Osteocyte (in vitro differentiated cells): Measurements from ENCODE around the gene PPP1R15A. TPM values are rescaled to one million over a fixed set of nuclear protein-coding genes. Genes with fewer than 3 reads are reported as not detected.
"Not testable (repeated sequence)": the region's sequence is repeated elsewhere in the genome, so short reads cannot be mapped to it uniquely, and the experiment has no call there.

ENCODE experiments used
- DNase-seq: peaks from one replicate; pipeline ENCODE4 v3.0.0; 2021; ENCODE audit warnings: mixed read lengths; ENCODE audit not compliant: unreplicated experiment; ENCODE audit errors: extremely low spot score
- H3K27ac Mint-ChIP-seq: one replicate; pipeline ENCODE4 v1.8.0; 2021; ENCODE audit warnings: mild to moderate bottlenecking, mixed read lengths; ENCODE audit not compliant: unreplicated experiment
- H3K27me3 Mint-ChIP-seq: one replicate; pipeline ENCODE4 v1.8.0; 2021; ENCODE audit warnings: mixed read lengths; ENCODE audit not compliant: unreplicated experiment
- H3K36me3 Mint-ChIP-seq: one replicate; pipeline ENCODE4 v1.8.0; 2021; ENCODE audit warnings: mixed read lengths; ENCODE audit not compliant: unreplicated experiment
- H3K4me1 Mint-ChIP-seq: one replicate; pipeline ENCODE4 v1.8.0; 2021; ENCODE audit warnings: mixed read lengths; ENCODE audit not compliant: unreplicated experiment
- H3K4me3 Mint-ChIP-seq: one replicate; pipeline ENCODE4 v1.8.0; 2021; ENCODE audit warnings: mild to moderate bottlenecking, moderate library complexity, mixed read lengths; ENCODE audit not compliant: unreplicated experiment
- H3K9me3 Mint-ChIP-seq: one replicate; pipeline ENCODE4 v1.8.0; 2021; ENCODE audit warnings: mixed read lengths; ENCODE audit not compliant: unreplicated experiment
- CTCF ChIP-seq: fragments of 200-600 bp; sonication (generic); IDR thresholded peaks from 2 replicates; pipeline ENCODE4 v1.5.0; 2021; ENCODE audit warnings: antibody characterized with exemption, mild to moderate bottlenecking, moderate library complexity
- total RNA-seq: library from RNA; stranded (reverse); gene quantifications from 2 replicates; pipeline ENCODE4 v1.2.1, GENCODE V29; 2021

The PPP1R15A gene
- total RNA-seq, 1 donor from 2014 or later, result 118 TPM

- H3K4me3 Mint-ChIP-seq, result no peak overlapping the region
- peaks cover 24% of the 10 kb centered on the region for H3K36me3 Mint-ChIP-seq
- no peak for TF ChIP-seq CTCF
- H3K27me3 Mint-ChIP-seq, result no peaks in the 10 kb centered on the region
- DNase-seq, result no peak
- no peak overlapping the region for H3K27ac Mint-ChIP-seq
- H3K4me1 Mint-ChIP-seq, result peaks cover 14% of the 10 kb centered on the region
- no peaks in the 10 kb centered on the region for H3K9me3 Mint-ChIP-seq
Measured at GRCh38 chr19:48905664-48906063, 33.4 kb downstream of the PPP1R15A start.

GRCh38 chr19:48906324-48906723 is 34.1 kb downstream of the PPP1R15A start:
- peaks cover 10% of the 10 kb centered on the region for H3K4me1 Mint-ChIP-seq
- no peak overlapping the region for H3K4me3 Mint-ChIP-seq
- H3K36me3 Mint-ChIP-seq, result peaks cover 29% of the 10 kb centered on the region
- no peaks in the 10 kb centered on the region for H3K27me3 Mint-ChIP-seq
- no peak overlapping the region for H3K27ac Mint-ChIP-seq
- DNase-seq, result no peak
- no peaks in the 10 kb centered on the region for H3K9me3 Mint-ChIP-seq
- TF ChIP-seq CTCF, result no peak

- Mint-ChIP-seq H3K27ac (no peak overlapping the region), H3K27me3 (no peaks in the 10 kb centered on the region), H3K4me1 (no peaks in the 10 kb centered on the region), H3K9me3 (no peaks in the 10 kb centered on the region), H3K36me3 (peaks cover 32% of the 10 kb centered on the region), H3K4me3 (no peak overlapping the region)
- no peak for TF ChIP-seq CTCF
- DNase-seq, result no peak
Measured at GRCh38 chr19:48907671-48908070, 35.5 kb downstream of the PPP1R15A start.

GRCh38 chr19:48909424-48910077 is 37.3 kb downstream of the PPP1R15A start:
- not testable (repeated sequence) for H3K4me1 Mint-ChIP-seq, H3K27me3 Mint-ChIP-seq, H3K4me3 Mint-ChIP-seq, DNase-seq, H3K27ac Mint-ChIP-seq, H3K9me3 Mint-ChIP-seq
- H3K36me3 Mint-ChIP-seq, result peaks cover 43% of the 10 kb centered on the region

GRCh38 chr19:48910803-48911202 is 38.6 kb downstream of the PPP1R15A start:
- Mint-ChIP-seq H3K36me3 (peaks cover 41% of the 10 kb centered on the region), H3K27ac (no peak overlapping the region), H3K27me3 (no peaks in the 10 kb centered on the region), H3K9me3 (no peaks in the 10 kb centered on the region), H3K4me3 (no peak overlapping the region), H3K4me1 (no peaks in the 10 kb centered on the region)
- no peak for DNase-seq
- TF ChIP-seq CTCF, result no peak
